MM.1S (cell line): ENCODE results near the gene KCTD15.

Experiments
- DNase-seq: peaks from one replicate; pipeline ENCODE4 v3.0.0-alpha.2; 2015
- H2AFZ ChIP-seq: fragments of 300-600 bp; sonication (generic); 2 replicates; pipeline ENCODE4 v1.6.0; 2016; ENCODE audit warnings: antibody characterized with exemption, low read length
- H3F3A ChIP-seq: fragments of 300-600 bp; sonication (generic); 2 replicates; pipeline ENCODE4 v1.6.1; 2016; ENCODE audit warnings: mild to moderate bottlenecking, antibody characterized with exemption, low read length, moderate library complexity, mixed read lengths; ENCODE audit not compliant: insufficient read depth
- H3K27ac ChIP-seq: fragments of 300-600 bp; sonication (generic); 2 replicates; pipeline ENCODE4 v1.5.1; 2016; ENCODE audit warnings: mild to moderate bottlenecking, low read length
- H3K27me3 ChIP-seq: fragments of 300-600 bp; sonication (generic); replicated peaks from 2 replicates; pipeline ENCODE4 v1.6.0; 2016; ENCODE audit warnings: low read length; ENCODE audit not compliant: insufficient read depth
- H3K36me3 ChIP-seq: fragments of 300-600 bp; sonication (generic); replicated peaks from 2 replicates; pipeline ENCODE4 v1.6.1; 2016; ENCODE audit warnings: mild to moderate bottlenecking, low read length, mixed read lengths; ENCODE audit not compliant: insufficient read depth
- H3K4me1 ChIP-seq: fragments of 300-600 bp; sonication (generic); 2 replicates; pipeline ENCODE4 v1.6.1; 2016; ENCODE audit warnings: low read length, mixed read lengths
- H3K4me2 ChIP-seq: fragments of 300-600 bp; sonication (generic); 2 replicates; pipeline ENCODE4 v1.6.0; 2016; ENCODE audit warnings: low read depth, low read length
- H3K4me3 ChIP-seq: fragments of 300-600 bp; sonication (generic); 2 replicates; pipeline ENCODE4 v1.5.1; 2016; ENCODE audit warnings: low read length, mixed read lengths
- H3K79me2 ChIP-seq: fragments of 300-600 bp; sonication (generic); 2 replicates; pipeline ENCODE4 v1.6.1; 2016; ENCODE audit warnings: mixed run types, low read length, mixed read lengths
- H3K9ac ChIP-seq: fragments of 300-600 bp; sonication (generic); 2 replicates; pipeline ENCODE4 v1.6.1; 2016; ENCODE audit warnings: low read length, mixed read lengths
- H3K9me2 ChIP-seq: fragments of 300-600 bp; sonication (generic); replicated peaks from 2 replicates; pipeline ENCODE4 v1.6.1; 2016; ENCODE audit warnings: mild to moderate bottlenecking, low read length, mixed read lengths; ENCODE audit not compliant: insufficient read depth
- H3K9me3 ChIP-seq: fragments of 300-600 bp; sonication (generic); replicated peaks from 2 replicates; pipeline ENCODE4 v1.6.1; 2016; ENCODE audit warnings: mild to moderate bottlenecking, low read length, mixed read lengths; ENCODE audit not compliant: insufficient read depth
- H4K20me1 ChIP-seq: fragments of 300-600 bp; sonication (generic); 2 replicates; pipeline ENCODE4 v1.6.1; 2016; ENCODE audit warnings: mild to moderate bottlenecking, low read length, moderate library complexity, mixed read lengths; ENCODE audit not compliant: insufficient read depth
- EZH2 ChIP-seq: fragments of 300-600 bp; sonication (generic); optimal IDR thresholded peaks from 2 replicates; pipeline ENCODE3; 2017; ENCODE audit warnings: low read depth, mild to moderate bottlenecking, antibody characterized with exemption, low read length, mixed read lengths
- EZH2phosphoT487 ChIP-seq: fragments of 300-600 bp; sonication (generic); IDR thresholded peaks from 2 replicates; pipeline ENCODE4 v1.6.1; 2018; ENCODE audit warnings: antibody characterized with exemption, low read length
- TF ChIP-seq, protein P1 (sequence below): fragments of 300-600 bp; sonication (generic); IDR thresholded peaks from 2 replicates; pipeline ENCODE4 v1.5.1; 2016; ENCODE audit warnings: antibody characterized with exemption, low read length, mixed read lengths

The KCTD15 gene, protein sequence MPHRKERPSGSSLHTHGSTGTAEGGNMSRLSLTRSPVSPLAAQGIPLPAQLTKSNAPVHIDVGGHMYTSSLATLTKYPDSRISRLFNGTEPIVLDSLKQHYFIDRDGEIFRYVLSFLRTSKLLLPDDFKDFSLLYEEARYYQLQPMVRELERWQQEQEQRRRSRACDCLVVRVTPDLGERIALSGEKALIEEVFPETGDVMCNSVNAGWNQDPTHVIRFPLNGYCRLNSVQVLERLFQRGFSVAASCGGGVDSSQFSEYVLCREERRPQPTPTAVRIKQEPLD

DNA sequence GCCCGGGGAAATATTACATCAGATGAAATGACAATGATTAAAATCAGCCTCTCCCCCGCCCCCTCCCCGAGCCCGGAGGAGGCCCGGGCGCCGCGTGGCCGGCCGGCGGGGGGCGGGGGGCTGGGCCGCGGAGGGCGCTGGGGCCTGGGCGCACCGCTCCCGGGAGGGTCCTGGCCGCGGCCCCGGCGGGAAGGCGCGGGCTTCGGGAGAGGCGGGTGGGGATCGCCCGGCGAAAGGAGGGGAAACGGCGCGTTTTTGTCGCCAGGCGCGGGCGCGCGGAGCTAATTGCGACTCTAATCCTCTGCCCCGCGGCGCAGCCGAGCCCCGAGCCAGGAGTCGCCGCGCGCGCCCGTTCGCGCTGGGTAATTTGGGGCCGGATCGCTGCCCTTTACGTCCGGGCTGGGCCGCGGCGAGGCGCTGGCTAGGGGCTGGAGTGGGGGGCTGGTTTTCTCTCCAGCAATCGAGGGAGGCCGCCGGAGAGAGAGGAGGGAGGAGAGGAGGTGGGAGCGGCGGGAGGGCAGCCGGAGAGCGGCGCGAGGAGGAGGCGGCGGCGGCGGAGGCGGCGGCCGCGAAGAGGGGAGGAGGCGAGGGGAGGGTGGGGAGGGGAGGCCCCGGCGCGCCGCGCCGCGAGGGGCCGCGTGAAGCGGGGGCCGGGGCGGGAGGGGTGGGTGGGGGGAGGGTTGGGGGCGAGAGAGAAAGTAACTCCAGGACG lies at the start of gene KCTD15:
Gene KCTD15 (plus strand): TSS at position 707 of the 712 bp plus-strand sequence. CDS start 3,585 bp downstream, outside the sequence.
- no peaks in the 10 kb centered on the region for H3K79me2 ChIP-seq
- TF ChIP-seq EZH2 = no peak
- TF ChIP-seq EZH2phosphoT487 = no peak
- TF ChIP-seq, protein P1, sequence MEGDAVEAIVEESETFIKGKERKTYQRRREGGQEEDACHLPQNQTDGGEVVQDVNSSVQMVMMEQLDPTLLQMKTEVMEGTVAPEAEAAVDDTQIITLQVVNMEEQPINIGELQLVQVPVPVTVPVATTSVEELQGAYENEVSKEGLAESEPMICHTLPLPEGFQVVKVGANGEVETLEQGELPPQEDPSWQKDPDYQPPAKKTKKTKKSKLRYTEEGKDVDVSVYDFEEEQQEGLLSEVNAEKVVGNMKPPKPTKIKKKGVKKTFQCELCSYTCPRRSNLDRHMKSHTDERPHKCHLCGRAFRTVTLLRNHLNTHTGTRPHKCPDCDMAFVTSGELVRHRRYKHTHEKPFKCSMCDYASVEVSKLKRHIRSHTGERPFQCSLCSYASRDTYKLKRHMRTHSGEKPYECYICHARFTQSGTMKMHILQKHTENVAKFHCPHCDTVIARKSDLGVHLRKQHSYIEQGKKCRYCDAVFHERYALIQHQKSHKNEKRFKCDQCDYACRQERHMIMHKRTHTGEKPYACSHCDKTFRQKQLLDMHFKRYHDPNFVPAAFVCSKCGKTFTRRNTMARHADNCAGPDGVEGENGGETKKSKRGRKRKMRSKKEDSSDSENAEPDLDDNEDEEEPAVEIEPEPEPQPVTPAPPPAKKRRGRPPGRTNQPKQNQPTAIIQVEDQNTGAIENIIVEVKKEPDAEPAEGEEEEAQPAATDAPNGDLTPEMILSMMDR = no peak
- no peaks in the 10 kb centered on the region for H3K4me1 ChIP-seq
- H3K4me3 ChIP-seq = peak within 1 kb of the TSS; percentile 31; the same call in 1 of the 2 replicates
- peaks cover 81% of the 10 kb centered on the region for H3K27me3 ChIP-seq
- H4K20me1 ChIP-seq = no peaks in the 10 kb centered on the region
- H3K36me3 ChIP-seq = no peaks in the 10 kb centered on the region
- H3K27ac ChIP-seq = no peak within 1 kb of the TSS
- H3K9me2 ChIP-seq = no peaks in the 10 kb centered on the region
- H3K4me2 ChIP-seq = peak within 1 kb of the TSS; percentile 65; the same call in 1 of the 2 replicates
- no peak for DNase-seq
- no peak within 1 kb of the TSS for H3K9ac ChIP-seq
- no peaks in the 10 kb centered on the region for H3K9me3 ChIP-seq
- no peaks in the 10 kb centered on the region for H3F3A ChIP-seq
- H2AFZ ChIP-seq = no peak within 1 kb of the TSS

- Histone ChIP-seq H3K27ac (no peak overlapping the region), H3K4me3 (no peak overlapping the region), H3K79me2 (no peaks in the 10 kb centered on the region), H3K4me1 (no peaks in the 10 kb centered on the region), H3K27me3 (peaks cover 27% of the 10 kb centered on the region), H3K36me3 (no peaks in the 10 kb centered on the region), H3F3A (no peaks in the 10 kb centered on the region), H3K4me2 (no peak overlapping the region), H3K9me2 (no peaks in the 10 kb centered on the region), H3K9ac (no peak overlapping the region), H2AFZ (no peak overlapping the region), H3K9me3 (no peaks in the 10 kb centered on the region), H4K20me1 (no peaks in the 10 kb centered on the region)
- no peak for DNase-seq
- TF ChIP-seq EZH2 (no peak), EZH2phosphoT487 (no peak)
- TF ChIP-seq, protein P1 = no peak
Observed at GRCh38 chr19:33747273-33747672, 49.4 kb upstream of the KCTD15 start.

DNA sequence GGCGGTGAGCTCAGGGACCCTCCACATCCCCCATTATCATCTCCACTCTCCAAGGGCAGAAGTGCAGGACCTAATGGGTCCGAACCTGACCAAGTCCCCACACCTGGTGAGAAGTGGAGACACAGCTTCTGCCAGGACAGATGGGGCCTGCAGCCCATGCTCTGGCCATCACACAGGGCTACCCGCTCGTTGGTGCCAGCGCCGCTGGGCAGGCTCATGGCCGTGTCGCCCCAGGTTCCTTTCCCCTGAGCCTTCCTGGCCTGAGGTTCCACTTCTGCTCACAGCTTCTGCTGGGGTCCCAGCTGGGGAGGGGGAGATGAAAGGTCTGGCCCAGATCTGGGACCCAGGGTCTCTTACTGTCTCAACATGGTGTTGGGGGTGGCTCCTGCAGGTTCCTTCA lies 48.4 kb upstream of the KCTD15 start:
- Histone ChIP-seq H3K9me2 (no peaks in the 10 kb centered on the region), H3F3A (no peaks in the 10 kb centered on the region), H3K4me2 (no peak overlapping the region), H3K4me3 (no peak overlapping the region), H3K9ac (no peak overlapping the region), H3K79me2 (no peaks in the 10 kb centered on the region), H3K9me3 (no peaks in the 10 kb centered on the region), H4K20me1 (no peaks in the 10 kb centered on the region), H3K36me3 (no peaks in the 10 kb centered on the region), H3K27ac (no peak overlapping the region), H3K4me1 (no peaks in the 10 kb centered on the region), H2AFZ (no peak overlapping the region), H3K27me3 (peaks cover 31% of the 10 kb centered on the region)
- TF ChIP-seq EZH2phosphoT487 (no peak), EZH2 (no peak)
- TF ChIP-seq, protein P1 = no peak
- DNase-seq = no peak
